Astrocyte (in vitro differentiated cells and primary cell): ENCODE results near the gene HPGDS. TPM values are rescaled to one million over a fixed set of nuclear protein-coding genes. Genes with fewer than 3 reads are reported as not detected.

Experiments used
- DNase-seq: peaks from one replicate; pipeline ENCODE4 v3.0.0-alpha.2; 2010; ENCODE audit warnings: low read depth
- FAIRE-seq: peaks from 2 replicates; lab custom pipeline; 2011; peaks lifted over from hg19 to GRCh38; lab: Jason Lieb, UNC
- H2AFZ ChIP-seq: 2 replicates; pipeline ENCODE4 v1.6.0; 2012; ENCODE audit warnings: low read depth, low read length, inconsistent platforms
- H3K27ac ChIP-seq: 2 replicates; pipeline ENCODE4 v1.5.1; 2011; ENCODE audit warnings: low read depth, low read length, inconsistent platforms
- H3K27me3 ChIP-seq: 2 replicates; pipeline ENCODE4 v1.6.0; 2011; ENCODE audit warnings: low read length, inconsistent platforms; ENCODE audit not compliant: insufficient read depth
- H3K36me3 ChIP-seq: 2 replicates; pipeline ENCODE4 v1.5.1; 2011; ENCODE audit warnings: low read length, inconsistent platforms; ENCODE audit not compliant: insufficient read depth
- H3K4me1 ChIP-seq: 2 replicates; pipeline ENCODE4 v1.5.1; 2011; ENCODE audit warnings: low read length, inconsistent platforms; ENCODE audit not compliant: insufficient read depth
- H3K4me2 ChIP-seq: 2 replicates; pipeline ENCODE4 v1.6.0; 2012; ENCODE audit warnings: low read length, inconsistent platforms
- H3K4me3 ChIP-seq: 2 replicates; pipeline ENCODE4 v1.5.1; 2011; ENCODE audit warnings: low read depth, mild to moderate bottlenecking, low read length, inconsistent platforms; ENCODE audit not compliant: insufficient read depth
- H3K79me2 ChIP-seq: 2 replicates; pipeline ENCODE4 v1.6.0; 2012; ENCODE audit warnings: mild to moderate bottlenecking, low read length, inconsistent platforms; ENCODE audit not compliant: insufficient read depth
- H3K9ac ChIP-seq: 2 replicates; pipeline ENCODE4 v1.6.0; 2012; ENCODE audit warnings: mild to moderate bottlenecking, low read length, inconsistent platforms
- H3K9me3 ChIP-seq: 2 replicates; pipeline ENCODE4 v1.5.1; 2012; ENCODE audit warnings: low read depth, mild to moderate bottlenecking, low read length, inconsistent platforms; ENCODE audit not compliant: insufficient read depth
- H4K20me1 ChIP-seq: 2 replicates; pipeline ENCODE4 v1.6.0; 2012; ENCODE audit warnings: low read length, inconsistent platforms; ENCODE audit not compliant: insufficient read depth
- H3K27ac Mint-ChIP-seq: one replicate; pipeline ENCODE4 v1.8.0; 2021; ENCODE audit warnings: mild to moderate bottlenecking, mixed read lengths; ENCODE audit not compliant: unreplicated experiment
- H3K27me3 Mint-ChIP-seq: one replicate; pipeline ENCODE4 v1.8.0; 2021; ENCODE audit warnings: low read depth, mixed read lengths; ENCODE audit not compliant: unreplicated experiment
- H3K36me3 Mint-ChIP-seq: one replicate; pipeline ENCODE4 v1.8.0; 2021; ENCODE audit warnings: low read depth, mixed read lengths; ENCODE audit not compliant: unreplicated experiment
- H3K4me1 Mint-ChIP-seq: one replicate; pipeline ENCODE4 v1.8.0; 2021; ENCODE audit warnings: low read depth, mixed read lengths; ENCODE audit not compliant: unreplicated experiment
- H3K4me3 Mint-ChIP-seq: one replicate; pipeline ENCODE4 v1.8.0; 2021; ENCODE audit warnings: mild to moderate bottlenecking, moderate library complexity, mixed read lengths; ENCODE audit not compliant: unreplicated experiment
- H3K9me3 Mint-ChIP-seq: one replicate; pipeline ENCODE4 v1.8.0; 2021; ENCODE audit warnings: mild to moderate bottlenecking, mixed read lengths; ENCODE audit not compliant: unreplicated experiment
- CTCF ChIP-seq: IDR thresholded peaks from 2 replicates; pipeline ENCODE4 v1.5.1; 2011; ENCODE audit warnings: low read depth, mild to moderate bottlenecking, inconsistent platforms, low read length, moderate library complexity; ENCODE audit not compliant: insufficient read depth
- EZH2 ChIP-seq: IDR thresholded peaks from 2 replicates; pipeline ENCODE4 v1.6.1; 2012; ENCODE audit warnings: mild to moderate bottlenecking, low read length, inconsistent platforms; ENCODE audit not compliant: insufficient read depth
- total RNA-seq: library from RNA; stranded (reverse); gene quantifications from 2 replicates; pipeline ENCODE4 v1.2.1, GENCODE V29; 2021

HPGDS gene
- total RNA-seq, 1 donor from 2014 or later: not detected

GRCh38 chr4:94365304-94365703, 22.7 kb upstream of the HPGDS start:
- Histone ChIP-seq H4K20me1 (no peaks in the 10 kb centered on the region), H3K9ac (no peak overlapping the region), H3K27me3 (no peaks in the 10 kb centered on the region), H3K4me2 (no peak overlapping the region), H2AFZ (no peak overlapping the region), H3K79me2 (no peaks in the 10 kb centered on the region), H3K36me3 (no peaks in the 10 kb centered on the region), H3K4me1 (peaks cover 6% of the 10 kb centered on the region), H3K9me3 (no peaks in the 10 kb centered on the region), H3K4me3 (no peak overlapping the region), H3K27ac (no peak overlapping the region)
- Mint-ChIP-seq H3K36me3 (no peaks in the 10 kb centered on the region), H3K4me3 (no peak overlapping the region), H3K27me3 (no peaks in the 10 kb centered on the region), H3K27ac (no peak overlapping the region), H3K4me1 (no peaks in the 10 kb centered on the region), H3K9me3 (peaks cover 8% of the 10 kb centered on the region)
- FAIRE-seq (no peak), DNase-seq (no peak)
- TF ChIP-seq EZH2: no peak
- TF ChIP-seq CTCF: no peak

- H3K4me1 ChIP-seq: peaks cover 6% of the 10 kb centered on the region
- Mint-ChIP-seq H3K36me3 (no peaks in the 10 kb centered on the region), H3K27ac (no peak overlapping the region), H3K27me3 (no peaks in the 10 kb centered on the region), H3K4me1 (no peaks in the 10 kb centered on the region), H3K9me3 (peaks cover 8% of the 10 kb centered on the region), H3K4me3 (no peak overlapping the region)
- no peak overlapping the region for H3K27ac ChIP-seq
- H4K20me1 ChIP-seq: no peaks in the 10 kb centered on the region
- FAIRE-seq (no peak), DNase-seq (no peak)
- H3K36me3 ChIP-seq: no peaks in the 10 kb centered on the region
- H2AFZ ChIP-seq: no peak overlapping the region
- no peak overlapping the region for H3K4me3 ChIP-seq
- H3K9ac ChIP-seq: no peak overlapping the region
- H3K27me3 ChIP-seq: no peaks in the 10 kb centered on the region
- TF ChIP-seq CTCF (no peak), EZH2 (no peak)
- H3K4me2 ChIP-seq: no peak overlapping the region
- H3K79me2 ChIP-seq: no peaks in the 10 kb centered on the region
- H3K9me3 ChIP-seq: no peaks in the 10 kb centered on the region
Measured at GRCh38 chr4:94364527-94364926, 21.9 kb upstream of the HPGDS start.

- Mint-ChIP-seq H3K4me1 (no peaks in the 10 kb centered on the region), H3K4me3 (no peak overlapping the region), H3K9me3 (peaks cover 8% of the 10 kb centered on the region), H3K36me3 (no peaks in the 10 kb centered on the region), H3K27me3 (no peaks in the 10 kb centered on the region), H3K27ac (no peak overlapping the region)
- no peak overlapping the region for H2AFZ ChIP-seq
- H3K36me3 ChIP-seq: no peaks in the 10 kb centered on the region
- no peak overlapping the region for H3K27ac ChIP-seq
- DNase-seq (peak; percentile 29), FAIRE-seq (no peak)
- H3K9ac ChIP-seq: no peak overlapping the region
- peak overlapping the region; percentile 0 for H3K4me2 ChIP-seq
- H3K4me3 ChIP-seq: no peak overlapping the region
- H3K4me1 ChIP-seq: peaks cover 6% of the 10 kb centered on the region
- no peaks in the 10 kb centered on the region for H3K79me2 ChIP-seq
- no peaks in the 10 kb centered on the region for H3K27me3 ChIP-seq
- TF ChIP-seq CTCF (no peak), EZH2 (no peak)
- H4K20me1 ChIP-seq: no peaks in the 10 kb centered on the region
- no peaks in the 10 kb centered on the region for H3K9me3 ChIP-seq
Measured at GRCh38 chr4:94363136-94363655, 20.6 kb upstream of the HPGDS start.
